Body of pancreas (tissue), 4 donors: Measurements from ENCODE around the gene MLLT10. TPM values are rescaled to one million over a fixed set of nuclear protein-coding genes. Genes with fewer than 3 reads are reported as not detected.
A peak's percentile ranks its signal among the peaks of the same experiment; 100 is the strongest.

ENCODE experiments used
- ATAC-seq: fragments of 150-250 bp; one replicate; pipeline ENCODE4 v1.9.1; 2016
- DNase-seq, 4 donors: peaks; one replicate each; pipeline ENCODE4 v3.0.0-alpha.2; 2019
- H3K27ac ChIP-seq, 4 donors: fragments of 200-600 bp; sonication (generic); 1 replicate in 3 of 4; 2 replicates in 1 of 4; pipeline versions ENCODE4 v1.5.1 to v1.6.1; 2016 to 2019; ENCODE audit warnings: mild to moderate bottlenecking in 1 of 4, mixed read lengths in 1 of 4, moderate library complexity in 1 of 4
- H3K27me3 ChIP-seq, 2 donors: fragments of 200-600 bp; sonication (generic); one replicate each; pipeline ENCODE4 v1.6.0; 2016; ENCODE audit warnings: mild to moderate bottlenecking in 1 of 2
- H3K36me3 ChIP-seq, 2 donors: fragments of 200-600 bp; sonication (generic); replicated peaks in 1 of 2; 2 replicates each; pipeline ENCODE4 v1.5.1; 2016; ENCODE audit warnings: low read depth in 2 of 2; ENCODE audit not compliant: insufficient read depth in 1 of 2
- H3K4me1 ChIP-seq: fragments of 200-600 bp; sonication (generic); one replicate; pipeline ENCODE4 v1.6.0; 2016
- H3K4me3 ChIP-seq, 2 donors: fragments of 200-600 bp; sonication (generic); 1 replicate in 1 of 2; 2 replicates in 1 of 2; pipeline ENCODE4 v1.5.1; 2016 to 2019
- H3K9me3 ChIP-seq, 3 donors: fragments of 200-600 bp; sonication (generic); 1 replicate in 2 of 3; 2 replicates in 1 of 3; pipeline ENCODE4 v1.5.1; 2016
- POLR2A ChIP-seq, 3 donors: fragments of 450-650 bp; IDR thresholded peaks; one replicate each; pipeline ENCODE4 v1.6.1; 2016; ENCODE audit warnings: antibody characterized with exemption in 3 of 3, mild to moderate bottlenecking in 2 of 3
- WGBS, 2 donors: methylation state at CpG; one replicate each; pipeline ENCODE4 v1.1.5; 2017; 5-methylcytosine and 5-hydroxymethylcytosine counted together
- intact Hi-C: fragments of 100-400 bp; cut with DNase I; formaldehyde crosslinking; loops from one replicate; pipeline ENCODE4 v1.15.1; 2023
- total RNA-seq, 2 donors: library from RNA; depleted of rRNA; stranded (reverse); fragments of >200 nt; gene quantifications; one replicate each; pipeline ENCODE4 v1.1.0, GENCODE V29; 2016
- TF ChIP-seq, protein P1 (sequence below), 7 experiments: fragments of 450-650 bp in 4 of 7; fragments of 200-600 bp in 3 of 7; sonication (generic) in 3 of 7; IDR thresholded peaks; one replicate each; pipeline ENCODE4 v1.5.1; 2016 to 2019; ENCODE audit warnings: antibody characterized with exemption in 7 of 7

Gene MLLT10
- total RNA-seq, 2 donors from 2014 or later, result 23.7 to 30.1 TPM

DNA sequence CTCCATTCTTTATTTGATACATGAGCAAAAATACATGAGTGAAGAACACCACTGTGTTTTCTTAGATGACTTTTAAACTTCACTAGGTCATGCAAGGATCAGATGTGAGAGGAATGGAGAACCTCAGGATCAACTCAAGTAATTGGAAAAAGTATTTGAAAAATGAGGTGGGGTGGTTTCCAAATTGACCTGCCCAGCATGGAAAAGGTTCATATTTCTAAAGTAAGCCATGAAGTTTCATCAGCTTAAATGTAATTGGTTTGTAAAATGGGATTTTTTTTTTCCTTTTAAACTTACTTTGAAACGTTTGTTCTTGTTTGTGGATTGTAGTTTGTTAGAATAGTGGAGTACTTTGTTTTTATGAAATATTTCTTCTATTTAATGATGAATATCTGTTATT lies 134.8 kb downstream of the MLLT10 start:
- H3K4me1 ChIP-seq, result peaks cover 14% of the 10 kb centered on the region
- H3K9me3 ChIP-seq, result no peaks in the 10 kb centered on the region
- DNase-seq (no peak), ATAC-seq (no peak)
- WGBS, 2 donors, result 45 to 71% methylated on average over 1 of the region's 1 CpG
- intact Hi-C loops, result no loop called here
- no peak overlapping the region for H3K27ac ChIP-seq
- H3K27me3 ChIP-seq, result no peaks in the 10 kb centered on the region
- H3K4me3 ChIP-seq, result no peak overlapping the region
- no peak for TF ChIP-seq POLR2A (IDR thresholded peaks at IDR 0.05)
- H3K36me3 ChIP-seq, result peaks cover 0 to 1% of the 10 kb centered on the region in 2 donors

DNA sequence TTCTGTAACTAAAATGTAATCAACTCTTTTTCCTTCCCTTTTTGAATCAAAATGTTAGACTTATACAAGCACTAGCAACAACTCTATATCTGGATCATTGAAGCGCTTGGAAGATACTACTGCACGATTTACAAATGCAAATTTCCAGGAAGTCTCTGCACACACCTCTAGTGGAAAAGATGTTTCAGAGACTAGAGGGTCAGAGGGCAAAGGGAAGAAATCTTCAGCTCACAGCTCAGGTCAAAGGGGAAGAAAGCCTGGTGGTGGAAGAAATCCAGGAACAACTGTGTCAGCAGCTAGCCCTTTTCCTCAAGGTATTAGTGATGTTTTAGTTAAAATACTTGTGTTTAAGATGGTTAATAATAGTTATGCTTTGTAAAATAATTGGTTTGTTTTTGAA lies 136.4 kb downstream of the MLLT10 start:
- 76 to 88% methylated on average over 2 of the region's 2 CpGs for WGBS, 2 donors
- no peak overlapping the region for H3K27ac ChIP-seq
- intact Hi-C loops, result no loop called here
- H3K27me3 ChIP-seq, result no peaks in the 10 kb centered on the region
- peaks cover 0 to 1% of the 10 kb centered on the region in 2 donors for H3K36me3 ChIP-seq
- H3K4me3 ChIP-seq, result no peak overlapping the region
- DNase-seq (no peak), ATAC-seq (no peak)
- H3K4me1 ChIP-seq, result peaks cover 14% of the 10 kb centered on the region
- TF ChIP-seq POLR2A (IDR thresholded peaks at IDR 0.05), result no peak
- TF ChIP-seq, protein P1, sequence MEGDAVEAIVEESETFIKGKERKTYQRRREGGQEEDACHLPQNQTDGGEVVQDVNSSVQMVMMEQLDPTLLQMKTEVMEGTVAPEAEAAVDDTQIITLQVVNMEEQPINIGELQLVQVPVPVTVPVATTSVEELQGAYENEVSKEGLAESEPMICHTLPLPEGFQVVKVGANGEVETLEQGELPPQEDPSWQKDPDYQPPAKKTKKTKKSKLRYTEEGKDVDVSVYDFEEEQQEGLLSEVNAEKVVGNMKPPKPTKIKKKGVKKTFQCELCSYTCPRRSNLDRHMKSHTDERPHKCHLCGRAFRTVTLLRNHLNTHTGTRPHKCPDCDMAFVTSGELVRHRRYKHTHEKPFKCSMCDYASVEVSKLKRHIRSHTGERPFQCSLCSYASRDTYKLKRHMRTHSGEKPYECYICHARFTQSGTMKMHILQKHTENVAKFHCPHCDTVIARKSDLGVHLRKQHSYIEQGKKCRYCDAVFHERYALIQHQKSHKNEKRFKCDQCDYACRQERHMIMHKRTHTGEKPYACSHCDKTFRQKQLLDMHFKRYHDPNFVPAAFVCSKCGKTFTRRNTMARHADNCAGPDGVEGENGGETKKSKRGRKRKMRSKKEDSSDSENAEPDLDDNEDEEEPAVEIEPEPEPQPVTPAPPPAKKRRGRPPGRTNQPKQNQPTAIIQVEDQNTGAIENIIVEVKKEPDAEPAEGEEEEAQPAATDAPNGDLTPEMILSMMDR (IDR thresholded peaks at IDR 0.05), result no peak
- H3K9me3 ChIP-seq, result no peaks in the 10 kb centered on the region

DNA sequence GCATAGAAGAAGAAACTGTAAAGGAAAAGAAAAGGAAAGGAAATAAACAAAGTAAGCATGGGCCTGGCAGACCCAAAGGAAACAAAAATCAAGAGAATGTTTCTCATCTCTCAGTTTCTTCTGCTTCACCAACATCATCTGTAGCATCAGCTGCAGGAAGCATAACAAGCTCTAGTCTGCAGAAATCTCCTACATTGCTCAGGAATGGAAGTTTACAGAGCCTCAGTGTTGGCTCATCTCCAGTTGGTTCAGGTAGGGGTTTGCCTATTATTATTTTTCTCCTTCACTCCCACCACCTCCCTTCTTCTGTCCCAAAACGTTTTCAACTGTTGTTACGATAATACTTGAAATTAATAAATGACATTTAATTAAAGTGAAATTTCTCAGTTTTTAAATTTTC lies 139.6 kb downstream of the MLLT10 start:
- DNase-seq (no peak), ATAC-seq (no peak)
- 59 to 70% methylated on average over 2 of the region's 2 CpGs for WGBS, 2 donors
- no peaks in the 10 kb centered on the region for H3K27me3 ChIP-seq
- intact Hi-C loops, result no loop called here
- no peak for TF ChIP-seq POLR2A (IDR thresholded peaks at IDR 0.05)
- TF ChIP-seq, protein P1 (IDR thresholded peaks at IDR 0.05), result no peak
- H3K27ac ChIP-seq, result no peak overlapping the region
- no peak overlapping the region for H3K4me3 ChIP-seq
- H3K4me1 ChIP-seq, result no peaks in the 10 kb centered on the region
- H3K9me3 ChIP-seq, result no peaks in the 10 kb centered on the region
- peaks cover 0 to 1% of the 10 kb centered on the region in 2 donors for H3K36me3 ChIP-seq

DNA sequence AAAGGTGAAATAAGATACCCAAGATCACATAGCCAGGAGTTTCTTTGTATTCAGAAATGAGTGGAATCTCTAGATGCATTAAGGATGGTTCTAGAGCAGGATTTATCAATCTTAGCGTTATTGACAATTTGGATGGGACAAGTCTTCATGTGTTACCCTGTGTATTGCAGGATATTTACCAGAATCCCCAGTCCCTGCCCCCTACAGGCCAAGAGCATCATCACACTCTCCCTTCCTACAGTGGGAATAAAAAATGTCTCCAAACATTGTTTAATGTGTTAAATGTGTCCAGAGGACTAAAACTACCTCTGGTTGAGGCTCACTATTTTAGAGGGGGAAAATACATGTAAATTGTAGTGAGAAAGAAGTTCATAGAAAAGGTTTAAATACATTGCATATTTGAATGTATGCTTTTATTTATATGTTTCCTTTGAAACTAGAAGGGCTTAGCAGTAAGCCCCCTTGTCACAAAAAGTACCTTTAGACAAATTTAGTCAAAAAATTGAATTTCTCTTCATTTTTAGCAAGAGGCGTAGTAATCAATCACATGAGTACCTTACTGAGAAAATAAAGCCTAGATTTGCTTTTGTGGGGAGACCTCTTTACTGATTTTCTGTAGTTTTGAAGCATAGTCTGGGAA lies 141.2 kb downstream of the MLLT10 start:
- no peak for TF ChIP-seq POLR2A (IDR thresholded peaks at IDR 0.05)
- TF ChIP-seq, protein P1 (IDR thresholded peaks at IDR 0.05), result peak in 6 of 7 experiments; percentile 49 to 59 (median 54)
- intact Hi-C loops, result no loop called here
- Histone ChIP-seq H3K27ac (no peak overlapping the region), H3K36me3 (peaks cover 0 to 1% of the 10 kb centered on the region in 2 donors), H3K9me3 (no peaks in the 10 kb centered on the region), H3K4me1 (peaks cover 5% of the 10 kb centered on the region), H3K27me3 (no peaks in the 10 kb centered on the region), H3K4me3 (no peak overlapping the region)
- peak; percentile 22 to 39 (median 30) for DNase-seq
- ATAC-seq, result no peak
- WGBS, 2 donors, result 60 to 73% methylated on average over 2 of the region's 2 CpGs

DNA sequence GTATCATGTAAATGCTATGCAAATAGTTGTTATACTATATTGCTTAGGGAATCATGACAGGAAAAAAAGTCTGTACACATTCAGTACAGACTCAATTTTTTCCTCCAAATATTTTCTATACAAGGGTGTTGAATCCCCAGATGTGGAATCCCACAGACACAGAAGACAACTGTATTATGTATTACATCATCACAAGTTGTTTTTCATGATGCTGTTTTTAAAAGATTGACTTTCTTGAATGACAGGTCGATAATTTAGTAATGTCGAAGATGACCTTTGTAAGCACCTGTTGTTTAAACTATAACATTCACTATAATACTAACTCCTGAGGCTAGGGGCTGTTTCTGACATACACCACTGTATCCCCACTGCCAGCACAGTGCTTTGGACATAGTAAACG lies 143.5 kb downstream of the MLLT10 start:
- Histone ChIP-seq H3K4me1 (peaks cover 5% of the 10 kb centered on the region), H3K9me3 (no peaks in the 10 kb centered on the region), H3K27me3 (no peaks in the 10 kb centered on the region), H3K4me3 (no peak overlapping the region), H3K27ac (no peak overlapping the region), H3K36me3 (peaks cover 0 to 1% of the 10 kb centered on the region in 2 donors)
- WGBS, 2 donors, result 94 to 95% methylated on average over 3 of the region's 3 CpGs
- intact Hi-C loops, result no loop called here
- TF ChIP-seq, protein P1 (IDR thresholded peaks at IDR 0.05), result no peak
- TF ChIP-seq POLR2A (IDR thresholded peaks at IDR 0.05), result no peak
- ATAC-seq (no peak), DNase-seq (no peak)
